ENCODE data around the gene PTPRS. TPM values are rescaled to one million over a fixed set of nuclear protein-coding genes. Genes with fewer than 3 reads are reported as not detected.

The PTPRS gene
- total RNA-seq, 2 donors from 2014 or later: 7.9 to 15.6 TPM

- no peak for DNase-seq
- TF ChIP-seq CTCF (IDR thresholded peaks at IDR 0.05): no peak
- H3K36me3 ChIP-seq: no peaks in the 10 kb centered on the region
- no peak overlapping the region for H3K4me3 ChIP-seq
- peaks cover 27% of the 10 kb centered on the region for H3K27me3 ChIP-seq
- no peak overlapping the region for H3K27ac ChIP-seq
- intact Hi-C loops (cut with DNase I): no loop called here
- H3K9me3 ChIP-seq: no peaks in the 10 kb centered on the region
- H3K4me1 ChIP-seq: no peaks in the 10 kb centered on the region
- H3K9ac ChIP-seq (ENCODE audit: low read depth in 2 of 2, low read length in 2 of 2): no peak overlapping the region
Measured at GRCh38 chr19:5335593-5335992, 5.0 kb downstream of the PTPRS start.

DNA sequence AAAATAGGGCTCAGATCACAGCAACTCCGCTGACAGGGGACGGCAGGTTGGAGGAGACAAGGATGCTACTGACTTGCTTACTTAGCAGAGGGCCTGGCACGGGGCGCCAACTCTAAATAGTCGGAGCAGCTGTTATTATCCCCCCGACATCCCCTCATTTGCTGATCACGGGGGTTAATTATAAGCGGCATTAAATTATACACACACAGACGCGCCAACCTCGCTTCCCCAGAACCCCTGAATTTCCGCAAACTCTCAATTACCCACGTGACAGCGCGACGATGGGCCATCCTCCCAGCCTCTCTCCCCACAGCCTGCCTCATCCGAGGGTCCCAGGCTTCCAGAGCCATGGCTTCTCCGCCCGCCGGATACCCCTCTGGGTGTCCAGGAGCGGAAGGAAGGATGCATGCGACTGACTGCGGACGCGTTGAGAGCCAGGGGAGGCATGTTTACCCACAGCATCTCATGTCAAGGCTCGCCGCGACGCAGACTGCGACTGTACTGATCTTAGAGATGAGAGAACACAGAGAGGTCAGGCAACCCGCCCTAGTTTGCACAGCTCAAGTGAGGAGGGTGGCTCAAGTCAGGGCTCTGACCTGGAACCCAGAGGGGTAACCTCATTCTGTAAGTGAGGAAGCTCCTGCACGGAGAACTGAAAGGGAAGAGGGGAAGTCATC lies 5.7 kb downstream of the PTPRS start:
- intact Hi-C loops (cut with DNase I): no loop called here
- no peak for TF ChIP-seq CTCF (IDR thresholded peaks at IDR 0.05)
- H3K27me3 ChIP-seq: peaks cover 27% of the 10 kb centered on the region

GRCh38 chr19:5334366-5334739 lies 6.3 kb downstream of the PTPRS start:
- Histone ChIP-seq H3K27me3 (peaks cover 21% of the 10 kb centered on the region), H3K9me3 (no peaks in the 10 kb centered on the region), H3K27ac (no peak overlapping the region), H3K4me1 (no peaks in the 10 kb centered on the region), H3K36me3 (no peaks in the 10 kb centered on the region), H3K4me3 (no peak overlapping the region), H3K9ac (ENCODE audit: low read depth in 2 of 2, low read length in 2 of 2) (no peak overlapping the region)
- intact Hi-C loops (cut with DNase I): no loop called here
- no peak for DNase-seq
- no peak for TF ChIP-seq CTCF (IDR thresholded peaks at IDR 0.05)

More for the DNA sequence above, 5.7 kb downstream of the PTPRS start:
- Histone ChIP-seq H3K4me1 (no peaks in the 10 kb centered on the region), H3K4me3 (no peak overlapping the region), H3K9me3 (no peaks in the 10 kb centered on the region), H3K27ac (no peak overlapping the region), H3K36me3 (no peaks in the 10 kb centered on the region), H3K9ac (ENCODE audit: low read depth in 2 of 2, low read length in 2 of 2) (no peak overlapping the region)
- DNase-seq: no peak

- intact Hi-C loops (cut with DNase I): no loop called here
- no peak for DNase-seq
- Histone ChIP-seq H3K36me3 (no peaks in the 10 kb centered on the region), H3K4me3 (no peak overlapping the region), H3K9me3 (no peaks in the 10 kb centered on the region), H3K4me1 (no peaks in the 10 kb centered on the region), H3K27me3 (peaks cover 15% of the 10 kb centered on the region), H3K27ac (no peak overlapping the region), H3K9ac (ENCODE audit: low read depth in 2 of 2, low read length in 2 of 2) (no peak overlapping the region)
- no peak for TF ChIP-seq CTCF (IDR thresholded peaks at IDR 0.05)
Measured at GRCh38 chr19:5333581-5334365, 6.8 kb downstream of the PTPRS start.

GRCh38 chr19:5332501-5332900 lies 8.1 kb downstream of the PTPRS start:
- no peak for DNase-seq
- Histone ChIP-seq H3K27me3 (peaks cover 6% of the 10 kb centered on the region), H3K27ac (no peak overlapping the region), H3K9me3 (no peaks in the 10 kb centered on the region), H3K4me1 (no peaks in the 10 kb centered on the region), H3K9ac (ENCODE audit: low read depth in 2 of 2, low read length in 2 of 2) (no peak overlapping the region), H3K4me3 (no peak overlapping the region), H3K36me3 (no peaks in the 10 kb centered on the region)
- no peak for TF ChIP-seq CTCF (IDR thresholded peaks at IDR 0.05)
- intact Hi-C loops (cut with DNase I): no loop called here

All from colonic mucosa (tissue), 4 donors.